GM18505 (cell line): ENCODE results near the gene GCK.

Experiments
- ATAC-seq: cut with Tn5 transposase; IDR thresholded peaks from one replicate; pipeline ENCODE4 v1.9.1; 2021; ENCODE audit not compliant: unreplicated experiment
- POLR2A ChIP-seq: IDR thresholded peaks from 4 replicates; pipeline ENCODE4 v1.6.1; 2011; ENCODE audit warnings: borderline replicate concordance; ENCODE audit not compliant: insufficient read depth, insufficient read length; ENCODE audit errors: extremely low read depth

The GCK gene

DNA sequence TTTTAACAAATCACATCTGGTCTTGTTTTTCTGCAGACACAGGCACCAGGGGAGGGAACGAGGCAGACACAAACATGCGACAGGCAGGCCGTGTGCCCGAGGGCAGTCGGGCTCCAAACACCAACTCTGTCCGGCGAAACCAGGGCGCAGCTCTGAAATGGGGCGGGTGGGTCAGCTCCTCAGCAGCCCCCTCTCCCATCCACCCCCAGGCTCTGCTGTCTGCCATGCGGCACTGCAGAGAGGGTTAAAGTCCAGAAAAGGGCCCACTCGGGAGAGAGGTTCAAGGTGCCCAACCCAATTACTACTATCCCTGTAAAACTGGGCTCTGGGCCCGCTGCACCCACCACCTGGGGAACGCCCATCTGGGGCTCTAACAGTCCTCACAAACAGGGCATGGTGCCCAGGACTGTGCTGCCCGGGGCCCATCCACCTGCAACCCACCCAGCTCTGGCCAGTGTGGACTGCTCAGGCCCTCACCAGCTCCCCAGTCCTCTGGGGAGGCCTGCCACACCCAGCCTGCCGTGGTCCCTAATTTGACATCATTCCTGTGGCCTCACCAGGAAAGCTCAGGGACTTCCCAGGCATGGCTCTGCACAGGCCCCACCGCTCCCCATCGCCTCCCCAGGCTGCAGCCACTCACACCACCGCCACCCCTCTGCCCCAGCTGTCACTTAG, 30.3 kb upstream of the GCK start:
- TF ChIP-seq POLR2A: no peak
- ATAC-seq: no peak

DNA sequence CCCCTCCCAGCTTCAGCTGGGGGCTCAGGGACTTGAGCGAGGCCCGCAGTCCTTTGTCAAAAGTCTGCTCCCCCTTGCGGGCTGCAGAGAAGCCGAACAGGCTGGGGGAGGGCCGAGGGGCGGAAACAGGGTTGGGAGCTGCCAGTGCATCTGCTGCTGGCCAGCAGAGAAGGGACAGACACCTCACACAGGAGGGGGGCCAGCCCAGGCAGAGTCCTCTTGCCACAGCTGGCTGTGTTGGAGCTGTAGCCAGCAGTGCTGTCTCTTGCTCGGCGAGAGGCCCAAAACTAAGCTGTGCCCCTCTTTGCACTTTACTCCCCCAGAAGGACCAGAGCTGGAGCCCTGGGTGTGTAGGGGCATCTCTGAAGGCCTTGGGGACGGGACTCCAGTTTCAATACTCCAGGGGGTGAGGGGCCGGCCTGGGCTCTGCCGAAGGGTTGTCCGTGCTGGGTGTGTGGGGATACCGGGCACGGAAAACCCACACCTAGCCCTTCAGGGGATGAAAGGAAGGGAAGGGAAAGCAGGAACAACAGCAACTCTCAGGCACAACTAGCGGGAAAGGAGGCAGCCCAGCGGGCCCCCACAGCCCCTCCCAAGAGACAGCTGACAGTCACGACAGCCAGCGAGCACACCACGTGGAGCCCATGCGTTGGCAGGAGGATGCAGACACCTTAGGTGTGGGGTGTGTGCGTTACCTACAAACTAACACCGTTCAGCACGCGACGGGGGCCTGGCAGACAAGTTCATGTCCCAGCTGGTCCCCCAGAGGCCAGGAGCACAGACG, 29.4 kb upstream of the GCK start:
- no peak for ATAC-seq
- no peak for TF ChIP-seq POLR2A

DNA sequence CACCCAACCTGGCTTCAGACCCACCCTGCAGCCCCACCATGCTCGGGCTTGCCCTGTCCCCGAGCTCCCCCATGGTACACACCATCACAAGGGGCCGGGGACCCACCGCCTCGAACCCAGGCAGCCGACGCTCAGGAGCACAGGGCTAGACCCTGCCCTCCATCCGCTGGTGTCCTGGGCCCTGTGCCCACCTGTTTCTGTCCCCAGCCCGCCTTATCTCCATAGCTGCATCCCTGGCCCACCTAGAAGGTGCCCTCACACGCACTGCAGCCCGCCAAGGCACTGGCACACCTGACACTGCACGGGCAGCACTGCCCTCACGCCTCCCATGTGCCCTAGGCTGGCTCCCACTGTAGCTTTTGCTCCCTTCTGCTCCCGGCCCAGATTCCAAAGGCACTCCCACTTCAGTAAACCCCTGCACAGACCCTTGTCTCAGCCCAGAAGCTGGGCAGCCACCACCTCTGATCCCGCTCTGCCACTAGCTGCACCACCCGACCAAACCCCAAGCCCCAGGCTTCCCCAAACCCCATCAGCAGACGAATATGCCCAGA, 28.7 kb upstream of the GCK start:
- no peak for ATAC-seq

DNA sequence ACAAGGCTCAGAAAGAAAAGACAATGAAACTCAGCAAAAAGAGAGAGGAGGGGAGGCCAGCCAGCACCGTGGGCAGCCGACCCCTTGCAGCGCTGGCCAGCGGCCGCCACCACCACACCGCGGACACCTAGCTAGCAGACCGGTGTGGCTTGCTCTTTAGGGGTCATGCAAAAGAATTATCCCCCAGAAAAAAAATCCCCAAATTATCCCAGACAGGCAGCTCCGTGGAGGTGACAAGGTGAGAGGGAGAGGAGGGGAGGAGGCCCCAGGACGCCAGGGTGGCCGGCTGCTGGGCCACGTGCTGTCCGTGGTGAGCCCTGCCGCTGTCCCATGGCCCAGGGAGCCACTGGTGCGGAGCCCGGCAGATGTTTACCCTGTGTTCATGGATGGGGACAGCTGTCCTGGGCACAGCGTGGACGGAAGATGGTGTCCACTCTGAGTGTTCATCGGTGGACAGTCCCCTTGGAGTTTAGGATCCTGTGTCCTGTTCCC, 28.0 kb upstream of the GCK start:
- ATAC-seq: no peak
- no peak for TF ChIP-seq POLR2A

More for the DNA sequence above, 28.7 kb upstream of the GCK start:
- TF ChIP-seq POLR2A: no peak

DNA sequence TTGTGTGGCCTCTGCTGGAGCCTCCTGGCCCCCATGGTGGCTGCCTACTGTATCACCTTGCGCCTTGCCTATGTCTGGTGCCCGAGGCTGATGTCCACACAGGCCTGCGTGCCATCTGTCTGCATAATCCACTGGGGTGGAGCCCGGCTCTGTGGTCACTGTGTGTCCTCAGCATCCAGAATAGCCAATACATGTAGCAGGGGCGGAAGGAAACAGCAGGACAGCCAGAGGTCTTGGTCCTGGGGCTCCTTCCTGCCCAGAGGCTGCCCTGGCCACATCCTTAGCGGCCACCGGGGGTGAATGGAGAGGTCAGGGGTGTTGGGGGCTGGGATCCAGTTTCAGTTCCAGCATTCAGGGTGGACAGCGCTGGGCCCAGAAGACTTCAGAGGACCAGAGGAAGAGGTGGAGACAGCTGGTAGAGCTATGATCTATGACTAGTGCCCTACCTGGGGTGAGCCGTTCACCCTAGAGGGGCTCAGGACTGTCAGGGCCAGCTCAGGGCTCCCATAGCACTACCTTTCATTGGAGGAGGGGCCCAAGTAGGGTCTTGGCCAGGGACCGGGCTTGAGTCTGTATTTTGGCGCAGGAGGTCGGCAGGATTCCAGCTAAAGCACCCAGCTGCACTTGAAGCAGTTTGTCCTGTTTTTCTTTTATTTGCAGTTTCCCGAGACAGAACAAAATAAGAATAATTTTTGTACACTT, 27.4 kb upstream of the GCK start:
- TF ChIP-seq POLR2A: no peak
- no peak for ATAC-seq

DNA sequence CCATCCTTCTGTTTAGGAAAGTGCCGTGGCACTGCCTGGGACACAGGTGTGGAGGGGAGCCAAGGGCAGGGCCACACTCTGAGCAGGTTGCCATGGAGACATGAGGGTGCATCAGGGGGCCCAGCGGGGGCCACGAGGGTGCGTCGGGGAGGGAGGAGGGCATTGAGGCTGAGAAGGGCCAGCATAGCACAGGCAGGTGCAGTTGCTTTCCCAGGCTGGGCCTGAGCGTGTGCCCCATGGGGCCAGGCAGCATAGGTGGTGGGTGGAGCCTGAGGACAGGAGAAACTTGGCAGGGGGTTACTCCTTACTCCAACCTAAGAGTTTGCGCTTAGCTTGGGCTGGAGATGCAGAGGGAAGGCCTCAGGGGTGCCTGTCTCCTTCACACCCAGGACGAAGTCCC, 26.8 kb upstream of the GCK start:
- no peak for ATAC-seq
- TF ChIP-seq POLR2A: no peak

DNA sequence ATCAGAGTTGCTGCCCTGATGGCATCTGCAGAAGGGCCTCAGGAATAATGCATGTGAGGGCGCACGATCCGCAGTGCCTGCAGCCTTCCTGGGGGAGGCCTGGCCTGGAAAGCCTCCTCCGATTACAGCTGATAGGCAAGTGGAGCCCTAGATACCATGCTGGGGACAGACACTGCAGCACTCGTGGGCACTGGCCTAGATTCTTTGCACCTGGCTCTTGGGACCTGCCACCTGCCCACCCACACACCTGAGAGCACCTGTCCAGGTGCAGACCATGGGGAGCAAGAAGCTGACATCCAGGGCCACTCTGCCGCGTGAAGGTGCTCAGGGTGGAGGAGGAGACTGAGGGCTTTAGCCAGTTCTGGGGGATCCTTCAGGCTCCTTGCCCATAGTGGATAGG, 26.3 kb upstream of the GCK start:
- TF ChIP-seq POLR2A: no peak
- ATAC-seq: no peak

DNA sequence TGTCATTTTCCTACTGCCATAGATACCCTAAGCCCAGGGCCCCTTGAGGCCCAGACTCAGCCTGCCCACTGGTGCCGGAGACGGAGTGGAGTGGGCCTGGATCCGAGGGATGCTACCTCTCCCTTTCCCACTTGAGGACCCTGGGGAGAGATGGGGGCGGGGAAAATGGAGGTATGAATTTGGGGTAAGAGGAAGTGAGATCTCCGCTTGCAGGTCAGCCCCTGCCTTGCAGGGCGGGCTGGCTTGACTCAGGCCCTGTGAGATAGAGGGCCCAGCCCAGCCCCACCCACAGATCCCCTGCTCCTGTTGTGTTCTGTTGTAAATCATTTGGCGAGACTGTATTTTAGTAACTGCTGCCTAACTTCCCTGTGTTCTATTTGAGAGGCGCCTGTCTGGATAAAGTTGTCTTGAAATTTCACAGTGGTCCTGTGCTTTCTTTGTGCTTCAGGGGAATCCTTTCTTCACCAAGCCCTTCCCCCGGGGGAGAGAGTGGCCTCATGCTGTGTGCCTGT, 24.7 kb upstream of the GCK start:
- TF ChIP-seq POLR2A: no peak
- ATAC-seq: no peak

DNA sequence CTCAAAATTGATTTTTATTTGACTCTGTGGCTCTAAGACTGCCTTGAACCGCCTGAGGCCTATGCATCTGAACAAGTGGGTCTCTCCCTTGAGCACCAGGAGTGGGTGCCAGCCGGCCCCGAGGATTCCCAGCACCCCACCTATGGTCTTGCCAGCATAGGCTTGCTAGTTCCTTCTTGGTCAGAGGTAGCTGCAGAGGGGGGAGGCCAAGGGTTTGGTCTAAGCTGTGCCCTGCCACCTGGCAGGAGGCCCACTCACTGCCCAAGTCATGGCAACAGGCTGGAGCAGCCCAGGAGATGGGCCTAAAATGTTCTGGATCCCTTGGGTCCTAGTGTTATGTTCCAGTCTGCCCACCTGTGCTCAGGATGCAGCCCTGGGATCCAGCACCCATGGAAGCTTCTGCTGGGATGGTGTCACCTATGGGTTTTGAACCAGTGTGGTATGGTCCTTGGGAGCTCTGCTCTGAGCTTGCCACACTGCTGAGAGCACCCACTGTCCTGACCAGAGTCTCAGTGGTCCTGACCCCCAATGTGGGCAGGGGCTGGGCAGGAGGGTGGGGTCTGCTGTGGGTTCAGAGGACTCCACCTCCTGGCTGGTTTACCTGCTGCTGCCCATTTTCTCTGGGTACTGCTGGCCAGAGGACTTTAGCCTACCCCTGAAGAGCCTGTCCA, 24.1 kb upstream of the GCK start:
- TF ChIP-seq POLR2A: no peak

DNA sequence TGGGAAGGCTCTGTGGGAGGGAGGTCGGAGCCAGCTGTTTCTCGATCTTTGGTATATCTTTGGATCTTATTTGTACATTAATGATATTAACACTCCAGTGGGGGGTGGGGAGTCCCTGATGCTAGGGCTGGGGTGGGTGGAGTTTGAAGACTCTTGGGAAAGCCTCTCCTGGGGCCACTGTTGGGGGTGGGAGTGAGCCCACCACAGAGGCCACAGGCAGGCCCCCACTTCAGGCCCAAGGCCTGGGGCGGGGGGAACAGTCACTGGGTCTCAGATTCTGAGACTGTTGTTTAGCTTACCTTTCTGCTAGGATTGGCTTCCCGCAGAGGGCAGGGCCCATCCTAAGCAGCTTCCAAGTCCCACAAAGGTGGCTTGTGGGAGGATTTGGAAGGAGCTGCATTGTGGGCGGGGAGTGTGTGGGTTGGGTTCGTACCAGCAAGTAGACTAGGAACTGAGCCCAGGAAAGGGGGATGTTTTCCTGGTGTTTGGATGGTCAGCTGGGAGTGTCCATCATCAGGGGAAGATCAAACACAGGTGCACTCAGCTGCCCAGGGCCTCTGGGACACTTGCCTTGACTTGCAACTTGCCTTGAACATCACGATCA, 23.4 kb upstream of the GCK start:
- no peak for ATAC-seq

More for the DNA sequence above, 24.1 kb upstream of the GCK start:
- no peak for ATAC-seq

DNA sequence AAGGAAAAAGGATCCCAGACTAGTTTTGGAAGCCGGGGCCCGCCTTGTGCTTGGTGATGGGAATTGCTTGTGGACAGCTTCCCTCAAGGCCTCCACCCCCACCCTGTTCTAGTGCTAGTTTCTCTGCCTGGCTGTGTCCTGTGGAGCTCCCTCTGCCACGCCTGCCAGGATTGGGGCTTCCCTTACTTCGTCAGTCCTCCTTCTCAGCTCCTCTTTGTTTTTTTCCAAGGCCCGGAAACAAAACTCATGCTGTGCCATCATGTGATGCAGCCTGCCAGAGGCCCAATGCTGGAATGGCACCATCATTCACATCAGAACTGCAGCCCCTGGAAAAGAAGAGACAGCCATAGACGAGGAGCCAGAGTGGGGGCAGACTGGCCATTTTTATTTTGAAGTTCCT, 22.8 kb upstream of the GCK start:
- no peak for TF ChIP-seq POLR2A
- no peak for ATAC-seq

More for the DNA sequence above, 23.4 kb upstream of the GCK start:
- TF ChIP-seq POLR2A: no peak

DNA sequence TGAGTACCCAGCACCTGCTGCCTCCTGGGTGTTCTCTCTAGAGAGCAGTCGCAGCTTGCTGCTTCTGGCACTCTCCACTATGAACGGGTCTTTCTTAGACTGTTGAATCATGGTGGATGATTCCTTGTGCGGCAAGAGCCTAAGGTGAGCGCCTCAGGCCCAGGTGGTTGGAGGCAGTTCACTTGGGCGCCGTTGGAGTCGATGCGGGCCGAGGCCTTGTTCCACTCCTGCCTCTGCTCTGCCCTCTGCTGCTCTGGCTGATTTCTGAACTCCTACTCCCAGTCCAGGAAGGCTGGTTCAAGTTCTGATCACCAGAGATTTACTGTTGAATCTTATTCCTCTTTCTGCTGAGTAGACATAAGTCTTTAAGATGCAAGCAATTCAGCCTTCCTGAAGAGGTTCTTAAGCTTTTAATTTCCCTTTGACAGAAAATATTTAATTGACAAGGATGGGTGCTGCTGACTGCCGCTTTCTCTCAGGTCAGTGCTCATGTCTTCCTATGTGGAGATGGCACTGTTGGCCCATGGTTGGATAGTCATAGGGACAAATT, 22.0 kb upstream of the GCK start:
- no peak for TF ChIP-seq POLR2A
- no peak for ATAC-seq
